GM12892 (cell line): Measurements from ENCODE around the gene GZMH.

Experiments
- POLR2A ChIP-seq: IDR thresholded peaks from 2 replicates; pipeline ENCODE4 v1.6.1; 2011; ENCODE audit warnings: low read depth, low read length, control low read depth
- POLR2AphosphoS5 ChIP-seq: IDR thresholded peaks from 2 replicates; pipeline ENCODE4 v1.6.1; 2011; ENCODE audit warnings: low read depth, low read length, control low read depth
- TAF1 ChIP-seq: IDR thresholded peaks from 2 replicates; pipeline ENCODE4 v1.6.1; 2011; ENCODE audit warnings: low read depth, mild to moderate bottlenecking, control low read depth, low read length, borderline replicate concordance

GRCh38 chr14:24595073-24595808 lies 14.2 kb downstream of the GZMH start:
- TF ChIP-seq POLR2A, result no peak
- no peak for TF ChIP-seq TAF1
- no peak for TF ChIP-seq POLR2AphosphoS5
